Measurements from ENCODE around the gene MXRA8.
"Not testable (repeated sequence)": the region's sequence is repeated elsewhere in the genome, so short reads cannot be mapped to it uniquely, and the experiment has no call there.

Gene MXRA8

DNA sequence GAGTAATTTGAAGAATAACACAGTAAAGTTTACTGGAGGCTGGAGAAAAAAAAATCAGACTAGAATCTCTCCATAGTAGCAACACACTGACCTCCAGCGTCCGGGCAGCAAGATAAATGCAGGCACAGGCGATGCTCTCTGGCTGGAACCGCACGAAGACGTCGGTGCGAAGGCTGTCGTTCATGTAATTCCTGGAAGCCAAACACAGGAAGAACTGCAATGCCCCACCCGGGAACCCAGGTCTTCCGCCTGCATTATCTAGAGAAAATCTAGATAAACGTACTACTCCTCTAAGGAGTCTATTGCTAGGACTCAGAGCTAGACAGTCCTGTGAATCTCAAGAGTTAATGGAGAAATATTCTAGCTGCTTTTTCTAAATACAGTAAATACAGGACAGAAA lies 32.3 kb upstream of the MXRA8 start:
- DNase-seq, result no peak

DNA sequence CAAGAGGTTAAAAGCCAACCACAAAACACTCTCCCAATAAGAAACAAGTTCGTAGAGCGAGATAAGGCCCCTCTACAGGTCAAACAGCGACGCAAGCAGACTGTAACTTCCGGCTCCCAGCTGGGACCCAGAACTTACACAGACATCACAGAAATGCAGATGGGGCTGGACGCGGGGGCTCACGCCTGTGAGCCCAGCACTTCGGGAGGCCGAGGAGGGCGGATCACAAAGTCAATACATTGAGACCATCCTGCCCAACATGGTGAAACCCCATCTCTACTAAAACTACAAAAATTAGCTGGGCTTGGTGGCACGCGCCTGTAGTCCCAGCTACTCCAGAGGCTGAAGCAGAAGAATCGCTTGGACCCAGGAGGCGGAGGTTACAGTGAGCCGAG lies 29.7 kb upstream of the MXRA8 start:
- no peak for DNase-seq

DNA sequence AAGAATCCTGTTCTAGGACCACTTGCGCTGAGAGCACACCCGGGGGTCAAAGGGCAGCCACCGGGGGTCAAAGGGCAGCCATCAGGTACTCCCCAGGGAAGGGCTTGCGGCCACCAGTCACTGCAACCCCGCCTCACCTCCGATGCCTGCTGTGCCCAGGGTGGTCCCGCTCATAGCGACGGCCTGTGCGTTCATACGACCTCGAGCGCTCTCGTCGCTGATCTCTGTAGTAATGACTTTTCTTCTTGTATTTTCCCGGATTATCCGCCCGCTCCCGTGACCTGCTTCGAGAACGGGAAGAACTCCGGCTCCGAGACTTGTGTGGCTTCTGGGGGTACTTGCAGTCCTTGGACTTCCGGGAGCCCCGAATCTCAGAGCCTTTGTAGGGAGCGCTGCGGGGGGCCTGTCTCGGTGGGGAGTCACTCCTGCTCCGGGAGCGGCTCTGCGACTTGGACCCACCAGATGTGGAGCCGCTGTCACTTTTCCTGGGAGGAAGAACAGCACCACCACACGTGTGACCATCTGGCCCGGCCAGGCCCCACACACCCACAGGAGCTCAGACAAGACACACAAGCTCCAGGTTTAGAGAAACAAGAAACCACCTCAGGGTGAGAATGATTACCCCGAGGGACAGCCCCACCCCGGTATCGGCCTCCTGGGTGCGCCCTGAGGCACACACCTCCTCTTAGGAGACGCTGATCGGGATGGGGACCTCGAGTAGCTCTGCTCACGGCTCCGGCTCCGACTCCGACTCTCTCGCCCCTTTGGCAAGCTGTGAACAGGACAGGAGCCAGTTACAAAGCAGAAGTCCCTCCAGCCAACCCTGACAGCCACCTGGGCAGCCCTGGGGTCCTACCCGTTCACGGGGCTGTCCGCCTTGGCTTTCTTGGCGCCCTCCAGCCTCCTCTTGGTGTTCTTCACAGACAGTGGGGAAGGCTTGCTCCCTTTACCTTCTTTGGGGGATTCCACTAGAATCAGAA lies 29.0 kb upstream of the MXRA8 start:
- no peak for DNase-seq

DNA sequence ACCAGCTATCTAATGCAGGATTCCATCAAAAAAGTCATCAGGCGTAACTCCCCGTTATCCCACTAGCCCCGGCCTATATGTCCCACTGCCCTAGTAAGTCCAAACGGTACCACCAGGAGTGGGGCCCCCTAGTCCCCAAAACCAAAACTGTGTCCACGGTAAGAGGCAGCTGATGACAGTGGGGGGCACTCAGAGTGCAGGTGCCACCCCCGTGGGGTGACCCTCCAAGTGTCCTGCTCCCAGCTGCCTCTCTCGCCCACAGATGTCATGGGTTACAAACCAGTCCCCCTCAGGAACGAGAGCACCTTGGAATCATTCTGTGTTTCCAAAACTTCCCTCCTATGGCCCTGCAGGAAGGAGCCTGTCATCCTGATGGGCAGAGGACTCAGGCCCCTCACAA lies 27.6 kb upstream of the MXRA8 start:
- DNase-seq, result no peak

DNA sequence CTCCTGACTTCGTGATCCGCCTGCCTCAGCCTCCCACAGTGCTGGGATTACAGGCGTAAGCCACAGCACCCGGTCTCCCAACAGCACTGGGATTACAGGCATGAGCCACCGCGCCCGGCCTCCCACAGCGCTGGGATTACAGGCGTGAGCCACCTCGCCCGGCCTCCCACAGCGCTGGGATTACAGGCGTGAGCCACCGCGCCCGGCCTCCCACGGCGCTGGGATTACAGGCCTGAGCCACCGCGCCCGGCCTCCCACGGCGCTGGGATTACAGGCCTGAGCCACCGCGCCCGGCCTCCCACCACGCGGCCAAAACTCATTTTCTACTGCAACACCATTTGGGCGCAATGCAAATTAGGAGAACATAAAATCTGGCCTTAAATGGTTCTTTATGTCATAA lies 27.0 kb upstream of the MXRA8 start:
- not testable (repeated sequence) for DNase-seq

DNA sequence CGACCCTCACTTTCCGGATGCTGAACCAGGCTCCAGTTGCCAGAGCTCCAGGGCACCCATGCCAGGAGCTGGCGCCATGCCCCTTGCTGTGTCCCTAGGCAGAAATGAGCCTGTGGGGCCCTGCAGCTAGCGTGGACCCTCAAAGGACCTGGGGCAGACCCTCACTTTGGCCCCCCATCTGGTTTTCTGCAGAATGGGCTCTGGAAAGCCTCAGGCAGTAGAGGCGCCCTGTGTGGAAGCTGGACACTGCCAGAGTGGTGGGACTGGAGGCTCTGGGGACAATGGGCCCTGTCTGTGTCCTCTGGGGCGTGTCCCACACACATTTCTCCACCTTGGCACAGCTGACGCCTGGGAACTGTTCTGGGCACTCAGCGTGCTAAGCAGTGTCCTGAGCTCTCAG lies 22.9 kb upstream of the MXRA8 start:
- no peak for DNase-seq

DNA sequence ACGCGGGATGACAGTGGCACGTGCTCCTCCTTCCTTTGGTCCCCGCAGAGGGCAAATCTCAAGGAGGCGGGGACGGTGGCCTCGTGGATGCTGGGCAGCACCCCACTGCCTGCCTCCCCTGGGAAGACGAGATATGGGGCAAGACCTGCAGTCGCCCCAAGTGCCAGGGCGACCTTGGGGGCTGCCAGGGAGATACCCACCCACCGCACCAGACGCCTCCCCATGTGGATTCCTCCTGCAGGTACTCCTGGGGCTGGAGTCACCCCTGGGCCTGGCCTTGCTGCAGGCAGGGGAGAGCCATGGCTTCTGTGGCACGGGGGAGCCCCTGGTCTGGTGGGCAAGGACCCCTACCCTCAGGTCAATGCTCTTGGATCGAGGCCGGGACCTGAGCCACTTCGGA lies 22.5 kb upstream of the MXRA8 start:
- no peak for DNase-seq

DNA sequence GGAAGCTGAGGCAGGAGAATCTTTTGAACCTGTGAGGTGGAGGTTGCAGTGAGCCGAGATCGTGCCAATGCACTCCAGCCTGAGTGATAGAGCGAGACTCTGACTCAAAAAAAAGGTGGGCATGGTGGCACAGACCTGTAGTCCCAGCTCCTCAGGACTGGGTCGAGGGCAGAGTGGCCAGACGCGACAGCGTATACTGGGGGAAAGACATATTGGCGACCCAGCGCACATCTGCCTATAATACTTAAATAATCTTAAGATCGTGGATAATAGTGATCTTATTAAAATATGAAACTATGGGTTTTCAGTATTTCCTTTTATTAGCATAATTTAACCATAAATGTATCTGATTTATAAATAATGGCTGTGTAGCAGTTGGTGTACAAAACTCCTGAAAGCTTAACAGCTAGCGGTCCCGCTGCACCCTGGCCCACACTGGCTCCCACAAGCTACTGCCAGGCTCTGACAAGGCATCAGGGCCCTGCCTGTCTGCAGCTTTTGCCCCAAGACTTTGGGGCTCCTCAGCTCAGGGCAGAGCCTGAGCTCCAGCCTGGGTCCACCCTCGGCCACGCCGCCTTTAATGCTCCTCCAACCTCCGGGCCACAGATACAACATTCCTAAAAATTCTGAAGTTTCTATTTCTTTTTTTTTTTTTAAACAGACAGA lies 19.3 kb upstream of the MXRA8 start:
- no peak for DNase-seq

DNA sequence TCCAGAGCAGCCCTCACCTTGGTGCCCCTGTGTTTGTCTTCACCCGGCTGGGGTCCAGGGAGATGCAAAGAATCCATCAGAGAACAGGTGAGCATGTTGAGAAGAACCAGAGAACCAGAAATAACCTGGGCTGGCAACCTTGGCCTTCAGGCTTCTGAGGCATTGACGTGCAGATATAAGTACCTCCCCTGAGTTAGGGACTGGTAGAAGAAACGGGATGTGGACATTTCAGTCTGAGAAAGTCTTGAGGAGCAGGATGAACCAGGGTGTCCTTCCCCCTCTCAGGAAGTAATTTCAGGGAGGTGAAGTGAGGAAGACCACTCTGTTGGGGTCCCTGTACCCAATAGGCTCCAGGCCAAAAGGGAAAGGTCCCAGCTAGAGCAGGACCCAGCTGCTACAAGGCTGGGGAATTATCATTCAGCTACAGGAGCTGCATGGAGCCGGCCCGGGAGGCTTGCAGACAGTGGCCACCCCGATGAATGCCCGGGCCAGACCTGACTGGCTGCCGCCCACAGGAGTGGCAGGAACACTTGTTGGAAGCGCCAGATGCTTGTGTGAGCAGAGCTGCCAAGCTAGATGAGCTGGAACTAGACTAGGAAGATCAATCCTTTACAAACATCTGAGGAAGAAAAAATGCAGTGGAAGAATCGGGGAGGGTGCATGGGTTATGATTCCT lies 18.3 kb upstream of the MXRA8 start:
- no peak for DNase-seq

DNA sequence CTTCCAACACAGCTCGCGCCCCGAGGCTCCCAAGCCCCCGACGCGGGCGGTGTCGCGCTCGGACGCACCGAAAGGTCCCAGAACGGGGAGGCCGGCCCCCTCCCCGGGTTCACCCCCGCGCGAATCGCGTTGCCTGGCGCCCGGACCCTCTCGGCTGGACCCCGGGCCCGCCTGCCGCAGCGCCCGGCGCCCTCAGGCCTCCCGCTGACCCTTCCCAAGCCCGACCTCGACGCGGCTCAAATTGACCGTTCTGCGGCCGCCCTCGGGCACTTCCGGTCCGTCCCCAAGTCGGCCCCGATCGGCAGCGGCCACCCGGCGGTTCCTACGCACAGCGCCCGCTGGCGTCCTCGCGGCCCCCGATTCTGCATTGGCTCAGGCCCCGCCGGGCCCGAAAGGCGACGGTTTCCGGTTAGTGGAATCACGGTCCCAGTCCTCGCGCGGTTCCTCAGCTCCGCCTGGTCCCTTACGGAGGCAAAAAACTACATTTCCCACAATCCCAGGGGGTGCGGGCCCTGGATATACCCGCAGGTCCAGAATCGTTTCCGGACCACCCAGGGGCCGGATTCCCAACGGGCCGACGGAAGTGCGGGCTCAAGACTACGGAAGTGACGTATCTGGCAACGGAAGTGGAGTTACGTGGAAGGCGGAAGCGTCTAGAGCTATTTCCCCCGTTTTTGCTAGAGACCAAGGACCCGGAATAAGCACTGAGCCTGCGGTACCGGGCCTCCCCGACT lies 16.7 kb upstream of the MXRA8 start, which contains the start of gene AURKAIP1:
Gene AURKAIP1 (minus strand): TSS at position 279 of the 734 bp plus-strand sequence. CDS start 451 bp downstream, outside the sequence.
- peak; percentile 99 for DNase-seq

DNA sequence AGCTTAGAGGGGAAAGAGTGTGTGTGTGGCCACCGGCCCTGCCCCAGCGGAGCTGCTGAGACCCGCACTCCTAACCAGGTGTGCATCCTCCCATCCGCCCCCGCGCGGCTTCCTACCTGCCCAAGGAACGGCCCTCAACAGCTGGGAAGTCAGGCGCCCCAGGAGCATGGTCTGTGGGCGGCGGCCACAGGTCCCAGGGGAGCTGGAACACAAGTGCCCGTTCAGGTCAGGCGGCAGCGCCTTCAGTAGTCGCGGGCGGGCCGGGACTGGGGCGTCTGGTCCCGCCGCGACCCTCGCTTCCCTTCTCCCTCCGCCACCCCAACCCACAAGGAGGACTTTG lies 16.2 kb upstream of the MXRA8 start:
- no peak for DNase-seq

DNA sequence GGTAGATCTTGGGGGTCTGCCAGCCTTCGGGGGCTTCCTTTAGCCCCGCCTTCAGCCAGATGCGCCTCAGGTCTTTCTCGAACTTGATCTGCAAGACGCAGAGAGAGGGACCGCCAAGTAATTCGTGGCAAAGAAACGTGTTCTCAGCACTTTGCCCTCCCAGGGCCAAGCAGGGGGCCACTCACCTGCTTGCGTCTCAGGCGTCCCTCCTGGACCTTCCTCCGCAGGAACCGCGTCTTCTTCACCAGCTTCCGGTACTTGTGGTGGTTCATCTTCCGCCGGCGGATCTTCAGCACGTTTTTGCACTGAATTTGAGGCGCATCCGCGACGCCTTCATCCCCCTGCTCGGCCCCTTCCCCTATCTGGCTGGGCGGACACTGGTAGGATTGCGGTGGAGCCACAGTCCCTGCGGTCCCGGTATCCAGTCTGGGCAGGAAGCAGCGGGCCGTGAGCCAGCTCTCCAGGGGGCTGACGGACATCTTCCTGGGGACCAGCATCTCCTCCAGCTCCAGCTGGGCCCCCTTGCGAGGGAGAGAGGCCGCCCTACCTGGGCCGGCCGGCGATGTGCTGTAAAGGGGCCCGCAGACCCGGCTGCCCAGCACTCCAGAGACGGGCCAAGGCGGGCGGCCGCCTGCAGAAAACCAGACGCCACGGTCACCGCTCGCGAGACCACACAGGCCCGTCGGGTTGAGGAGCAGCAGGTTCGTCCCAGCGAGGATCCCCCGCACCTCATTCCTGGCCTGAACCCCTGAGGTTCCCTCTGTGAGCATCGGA lies 15.6 kb upstream of the MXRA8 start:
- no peak for DNase-seq

DNA sequence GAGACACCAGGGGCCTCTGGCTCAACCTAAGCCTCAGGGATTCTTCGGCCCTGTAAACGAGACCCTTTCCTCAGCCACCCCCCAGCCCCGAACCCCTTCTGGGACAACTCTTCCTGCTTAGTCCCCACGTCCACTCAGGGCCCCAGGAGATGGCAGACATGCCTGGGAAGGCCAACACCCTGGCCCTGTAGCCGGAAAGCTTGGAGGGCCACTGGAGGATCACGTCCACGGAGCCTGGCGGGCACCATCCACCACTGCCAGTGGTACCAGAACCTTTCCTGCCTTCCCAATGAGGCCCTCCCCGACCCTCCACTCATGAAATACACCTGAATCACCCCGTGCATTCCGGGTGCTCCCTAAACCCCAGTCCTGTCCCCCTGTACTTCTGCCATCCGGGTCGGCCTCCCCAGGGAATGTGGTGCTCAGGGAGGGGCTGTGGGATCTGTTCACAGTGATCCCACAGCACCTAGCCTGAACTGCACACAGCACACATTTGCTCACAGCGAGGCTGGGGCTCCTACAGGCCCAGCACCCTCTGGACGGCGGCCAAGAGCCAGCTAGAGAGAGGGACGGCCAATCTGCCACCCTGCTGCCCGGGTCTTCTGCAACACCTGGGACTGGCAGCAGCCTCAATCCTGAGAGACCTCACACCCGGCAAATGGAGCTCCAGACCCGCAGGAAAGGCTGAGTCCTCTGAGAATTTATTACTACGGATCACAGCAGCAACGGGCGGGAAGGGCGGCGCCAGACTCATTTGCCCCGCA lies 14.9 kb upstream of the MXRA8 start:
- no peak for DNase-seq

DNA sequence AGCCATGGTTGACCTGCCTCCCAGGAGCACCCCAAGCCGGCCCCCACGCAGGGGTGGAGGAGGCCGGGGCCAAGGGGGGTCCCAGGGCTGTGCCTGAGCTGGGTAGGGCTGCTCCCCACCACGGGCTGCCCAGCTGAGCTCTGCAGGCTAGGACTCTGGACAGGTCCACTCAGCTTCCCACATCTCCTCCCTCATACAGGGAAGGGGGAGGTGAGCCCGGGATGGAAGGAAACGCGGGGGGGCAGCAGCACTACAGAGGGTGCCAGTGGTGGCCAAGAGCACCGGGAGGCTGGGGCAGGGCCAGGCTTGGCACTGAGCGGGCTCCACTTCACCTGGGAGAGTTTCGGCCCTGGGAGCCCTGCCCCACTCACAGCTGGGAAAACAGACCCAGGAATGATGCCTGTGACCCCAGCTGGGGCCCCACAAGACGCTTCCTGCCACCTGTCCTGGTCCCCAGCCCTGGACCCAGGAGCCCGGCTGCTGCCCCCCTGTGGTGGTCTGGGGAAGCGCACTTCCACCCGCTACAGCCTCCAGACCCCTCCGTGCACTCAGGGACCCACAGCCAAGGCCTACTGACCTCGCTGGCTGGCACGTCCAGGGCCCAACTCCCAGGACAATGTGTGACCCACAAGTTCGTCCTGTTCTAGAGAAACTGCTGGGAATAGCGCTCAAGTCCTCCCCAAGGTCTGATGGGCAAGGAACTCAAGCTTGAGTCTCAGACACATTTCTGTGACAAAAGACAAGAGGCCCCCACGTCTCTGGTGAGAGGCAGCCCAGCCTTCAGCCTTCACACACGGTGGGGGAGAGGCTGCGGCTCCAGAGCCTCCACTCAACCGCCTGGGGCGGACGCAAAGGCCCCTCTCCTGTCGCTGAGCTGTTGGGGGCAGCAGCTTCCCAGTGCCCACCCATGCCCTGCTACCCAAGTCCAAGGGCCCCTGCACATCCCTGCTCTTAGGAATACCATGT lies 13.7 kb upstream of the MXRA8 start:
- DNase-seq, result peak; percentile 61

DNA sequence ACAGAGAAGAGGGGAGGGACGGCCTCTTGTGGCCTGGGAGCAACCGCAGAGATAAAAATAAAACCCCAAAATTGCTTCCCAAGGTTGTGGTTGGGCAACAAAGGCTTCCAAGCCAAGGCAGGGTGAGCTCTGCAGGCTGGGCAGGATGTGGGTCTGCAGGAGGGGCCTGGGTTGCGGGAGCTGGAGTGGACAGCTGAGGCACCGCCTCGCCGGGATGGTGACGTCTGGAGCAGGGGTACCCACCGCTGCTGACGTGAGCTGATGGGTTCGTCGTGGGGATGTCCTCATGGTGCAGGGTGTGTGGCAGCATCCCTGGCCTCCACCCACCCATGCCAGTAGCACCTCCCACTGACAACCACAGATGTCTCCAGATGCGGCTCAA lies 13.0 kb upstream of the MXRA8 start:
- DNase-seq, result no peak

DNA sequence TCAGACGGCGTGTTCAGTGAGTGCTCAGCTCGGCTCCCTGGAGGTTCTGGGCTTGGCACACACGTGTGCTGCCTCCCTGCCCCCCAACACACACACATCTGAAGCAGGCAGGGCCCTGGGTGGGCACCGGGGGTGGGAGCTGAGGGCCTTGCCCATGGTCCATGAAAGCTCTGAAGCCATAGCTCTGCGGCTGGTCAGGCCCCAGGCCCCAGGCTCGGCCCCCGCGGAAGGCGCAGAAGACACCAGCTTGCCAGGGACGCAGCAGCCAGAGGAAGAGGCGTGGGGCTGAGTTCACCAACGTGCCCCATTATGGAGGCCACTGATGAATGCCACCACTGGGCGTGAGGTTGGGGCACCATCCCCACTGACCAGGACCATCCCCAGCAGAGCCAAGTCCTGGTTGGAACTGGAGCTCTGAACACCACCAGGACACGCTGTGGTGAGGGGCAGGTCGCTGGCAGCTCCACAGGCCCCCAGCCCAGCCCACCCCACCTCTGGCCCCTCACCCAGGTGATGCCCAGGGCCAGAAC lies 12.5 kb upstream of the MXRA8 start:
- DNase-seq, result no peak

DNA sequence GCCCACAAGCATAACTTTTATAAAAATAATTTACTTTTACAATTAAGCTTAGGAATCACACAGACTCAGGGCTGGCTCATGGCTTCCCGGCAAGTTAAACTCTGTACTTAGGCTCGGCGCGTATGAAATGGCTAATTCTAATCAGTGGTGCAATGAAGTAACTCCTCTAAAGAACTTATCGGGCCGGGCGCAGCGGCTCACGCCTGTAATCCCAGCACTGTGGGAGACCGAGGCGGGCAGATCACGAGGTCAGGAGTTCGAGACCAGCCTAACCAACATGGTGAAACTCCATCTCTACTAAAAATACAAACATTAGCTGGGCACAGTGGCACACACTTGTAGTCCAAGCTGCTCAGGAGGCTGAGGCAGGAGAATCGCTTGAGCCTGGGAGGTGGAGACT lies 11.7 kb upstream of the MXRA8 start:
- DNase-seq, result not testable (repeated sequence)

DNA sequence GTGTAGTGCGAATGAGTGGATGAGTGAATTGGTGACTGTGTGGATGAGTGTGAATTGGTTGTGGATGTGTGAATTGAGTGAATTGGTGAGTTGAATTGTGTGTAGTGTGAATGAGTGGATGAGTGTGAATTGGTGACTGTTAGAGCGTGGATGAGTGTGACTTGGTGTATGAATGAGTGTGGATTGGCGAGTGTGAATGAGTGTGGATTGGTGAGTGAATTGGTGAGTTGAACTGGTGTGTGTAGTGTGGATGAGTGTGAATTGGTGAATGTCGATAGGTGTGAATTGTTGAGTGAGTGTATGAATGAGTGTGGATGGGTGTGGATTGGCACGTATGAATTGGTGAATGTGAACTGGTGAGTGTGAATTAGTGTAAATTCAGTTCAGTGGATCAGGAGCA lies 9.0 kb upstream of the MXRA8 start:
- DNase-seq, result no peak

DNA sequence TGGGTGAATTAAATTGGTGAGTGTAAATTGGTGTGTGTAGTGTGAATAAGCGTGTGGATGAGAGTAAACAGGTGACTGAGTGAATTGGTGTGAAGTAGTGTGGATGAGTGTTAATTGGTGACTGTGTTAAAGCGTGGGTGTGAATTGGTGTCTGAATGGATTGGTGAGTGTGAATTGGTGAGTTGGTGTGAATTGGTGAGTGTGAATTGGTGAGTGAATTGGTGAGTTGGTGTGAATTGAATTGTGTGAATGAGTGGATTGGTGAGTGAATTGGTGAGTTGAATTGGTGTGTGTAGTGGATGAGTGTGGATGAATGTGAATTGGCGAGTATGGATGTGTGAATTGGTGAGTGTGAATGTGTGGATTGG lies 8.3 kb upstream of the MXRA8 start:
- DNase-seq, result no peak

All from NCI-H2171 treated with DMSO at 0.1 percent for 48 hours (cell line).